Thyroid gland (tissue), 4 donors: Measurements from ENCODE around the gene ILKAP. TPM values are rescaled to one million over a fixed set of nuclear protein-coding genes. Genes with fewer than 3 reads are reported as not detected.

Experiments
- DNase-seq, 2 donors: peaks; one replicate each; pipeline ENCODE4 v3.0.0-alpha.2; 2019
- H3K27ac ChIP-seq, 3 donors: fragments of 200-600 bp; sonication (generic); 1 replicate in 2 of 3; 2 replicates in 1 of 3; pipeline ENCODE4 v1.5.1; 2016 to 2019; ENCODE audit warnings: mild to moderate bottlenecking in 1 of 3, moderate library complexity in 1 of 3
- H3K27me3 ChIP-seq: fragments of 200-600 bp; sonication (generic); one replicate; pipeline ENCODE4 v1.5.1; 2019
- H3K36me3 ChIP-seq, 2 donors: fragments of 200-600 bp; sonication (generic); one replicate each; pipeline ENCODE4 v1.5.1; 2016 to 2019
- H3K4me1 ChIP-seq, 2 donors: fragments of 200-600 bp; sonication (generic); one replicate each; pipeline ENCODE4 v1.5.1; 2017 to 2019
- H3K4me3 ChIP-seq, 3 donors: fragments of 200-600 bp; sonication (generic); replicated peaks in 1 of 3; 1 replicate in 2 of 3; 2 replicates in 1 of 3; pipeline ENCODE4 v1.5.1; 2016; ENCODE audit warnings: mild to moderate bottlenecking in 1 of 3
- H3K9me3 ChIP-seq: fragments of 200-600 bp; sonication (generic); one replicate; pipeline ENCODE4 v1.5.1; 2017
- CTCF ChIP-seq, 6 experiments: fragments of 200-600 bp in 3 of 6; fragments of 450-650 bp in 3 of 6; sonication (generic) in 3 of 6; IDR thresholded peaks; one replicate each; pipeline ENCODE4 v1.5.1; 2016 to 2019; ENCODE audit warnings: antibody characterized with exemption in 6 of 6, mild to moderate bottlenecking in 2 of 6, inconsistent platforms in 1 of 6, moderate library complexity in 1 of 6
- POLR2A ChIP-seq, 2 donors: fragments of 450-650 bp; IDR thresholded peaks; one replicate each; pipeline ENCODE4 v1.6.1; 2017; ENCODE audit warnings: antibody characterized with exemption in 2 of 2, mild to moderate bottlenecking in 2 of 2, moderate library complexity in 1 of 2
- WGBS, 2 donors: methylation state at CpG; one replicate each; pipeline ENCODE4 v1.1.5; 2017; 5-methylcytosine and 5-hydroxymethylcytosine counted together
- intact Hi-C: fragments of 100-400 bp; cut with DNase I; formaldehyde crosslinking; loops from one replicate; pipeline ENCODE4 v1.15.1; 2023
- total RNA-seq, 4 donors: library from RNA; depleted of rRNA; stranded (reverse); fragments of >200 nt; gene quantifications; one replicate each; pipeline ENCODE4 v1.2.3, GENCODE V29; 2016

The ILKAP gene
- total RNA-seq, 4 donors from 2014 or later = 33.4 to 52.0 (median 41.0) TPM

- WGBS, 2 donors = 71 to 79% methylated on average over 17 to 23 of the region's 23 CpGs
- Histone ChIP-seq H3K27ac (no peak overlapping the region), H3K4me1 (peaks cover 28 to 61% of the 10 kb centered on the region in 2 donors), H3K4me3 (no peak overlapping the region), H3K27me3 (no peaks in the 10 kb centered on the region), H3K9me3 (no peaks in the 10 kb centered on the region), H3K36me3 (no peaks in the 10 kb centered on the region)
- TF ChIP-seq CTCF (IDR thresholded peaks at IDR 0.05) (peak in 1 of 6 experiments; percentile 10), POLR2A (IDR thresholded peaks at IDR 0.05) (no peak)
- DNase-seq = peak; percentile 1 to 2
- intact Hi-C loops = no loop called here
Measured at GRCh38 chr2:238160206-238161129, 43.0 kb downstream of the ILKAP start.

- Histone ChIP-seq H3K4me1 (peaks cover 20 to 58% of the 10 kb centered on the region in 2 donors), H3K27me3 (no peaks in the 10 kb centered on the region), H3K36me3 (no peaks in the 10 kb centered on the region), H3K4me3 (no peak overlapping the region), H3K9me3 (no peaks in the 10 kb centered on the region), H3K27ac (no peak overlapping the region)
- no peak for DNase-seq
- WGBS, 2 donors = 71 to 76% methylated on average over 8 to 9 of the region's 10 CpGs
- intact Hi-C loops = no loop called here
- TF ChIP-seq POLR2A (IDR thresholded peaks at IDR 0.05) = no peak
Measured at GRCh38 chr2:238159661-238160205, 43.8 kb downstream of the ILKAP start.

GRCh38 chr2:238159071-238159539 lies 44.4 kb downstream of the ILKAP start:
- no peak for DNase-seq
- Histone ChIP-seq H3K4me1 (peaks cover 20 to 52% of the 10 kb centered on the region in 2 donors), H3K27me3 (no peaks in the 10 kb centered on the region), H3K27ac (no peak overlapping the region), H3K36me3 (no peaks in the 10 kb centered on the region), H3K4me3 (peak overlapping the region in 1 of 3 donors; percentile 17), H3K9me3 (no peaks in the 10 kb centered on the region)
- WGBS, 2 donors = 8 to 16% methylated on average over 10 to 21 of the region's 52 CpGs
- TF ChIP-seq POLR2A (IDR thresholded peaks at IDR 0.05) (no peak), CTCF (IDR thresholded peaks at IDR 0.05) (no peak)
- intact Hi-C loops = no loop called here

- Histone ChIP-seq H3K27ac (no peak within 1 kb of the TSS), H3K4me1 (peaks cover 20 to 46% of the 10 kb centered on the region in 2 donors), H3K27me3 (no peaks in the 10 kb centered on the region), H3K4me3 (peak within 1 kb of the TSS in 1 of 3 donors; percentile 17), H3K36me3 (no peaks in the 10 kb centered on the region), H3K9me3 (no peaks in the 10 kb centered on the region)
- intact Hi-C loops = no loop called here
- peak in 2 of 6 experiments; percentile 21 to 63 for TF ChIP-seq CTCF (IDR thresholded peaks at IDR 0.05)
- no peak for TF ChIP-seq POLR2A (IDR thresholded peaks at IDR 0.05)
- WGBS, 2 donors = 42 to 46% methylated on average over 16 to 17 of the region's 61 CpGs
- DNase-seq = peak; percentile 35 to 49
Measured at GRCh38 chr2:238158509-238159070, 44.9 kb downstream of the ILKAP start, which contains the start of gene ERFE. ERFE (plus strand) TSS chr2:238158970; CDS start chr2:238159008, 38 bp downstream.

GRCh38 chr2:238158018-238158508 lies 45.4 kb downstream of the ILKAP start:
- no peaks in the 10 kb centered on the region for H3K36me3 ChIP-seq
- H3K9me3 ChIP-seq = no peaks in the 10 kb centered on the region
- peaks cover 16 to 41% of the 10 kb centered on the region in 2 donors for H3K4me1 ChIP-seq
- intact Hi-C loops = no loop called here
- TF ChIP-seq CTCF (IDR thresholded peaks at IDR 0.05) (no peak), POLR2A (IDR thresholded peaks at IDR 0.05) (no peak)
- no peaks in the 10 kb centered on the region for H3K27me3 ChIP-seq
- no peak overlapping the region for H3K4me3 ChIP-seq
- 53 to 58% methylated on average over 16 of the region's 21 CpGs for WGBS, 2 donors
- H3K27ac ChIP-seq = no peak overlapping the region
- DNase-seq = no peak
